GM12891 (cell line): ENCODE measurements around the gene MYO5B.

ENCODE experiments used
- POLR2A ChIP-seq: IDR thresholded peaks from 2 replicates; pipeline ENCODE4 v1.6.1; 2011; ENCODE audit warnings: low read depth, low read length, control low read depth
- POLR2AphosphoS5 ChIP-seq: IDR thresholded peaks from 2 replicates; pipeline ENCODE4 v1.6.1; 2011; ENCODE audit warnings: low read depth, low read length, control low read depth
- SPI1 ChIP-seq: IDR thresholded peaks from 2 replicates; pipeline ENCODE4 v1.6.1; 2011; ENCODE audit warnings: low read depth, low read length, control low read depth
- TAF1 ChIP-seq: IDR thresholded peaks from 2 replicates; pipeline ENCODE4 v1.6.1; 2011; ENCODE audit warnings: low read depth, low read length, control low read depth

- TF ChIP-seq POLR2AphosphoS5 (no peak), POLR2A (no peak), SPI1 (no peak), TAF1 (no peak)
Measured at GRCh38 chr18:50167966-50168365, 27.0 kb downstream of the MYO5B start.
